ENCODE measurements around the gene DOCK7.

- TF ChIP-seq CTCF (IDR thresholded peaks at IDR 0.05) (no peak), POLR2A (IDR thresholded peaks at IDR 0.05) (no peak)
These were observed 5.7 kb downstream of the DOCK7 start for GRCh38 chr1:62682531-62682930.
